HUES64 (cell line): ENCODE data around the gene VSTM4.

Source experiments
- H3K27ac ChIP-seq: 2 replicates; pipeline ENCODE4 v1.7.0; 2013; ENCODE audit warnings: low read depth, low read length, inconsistent platforms
- H3K27me3 ChIP-seq: 2 replicates; pipeline ENCODE4 v1.6.1; 2013; ENCODE audit warnings: mild to moderate bottlenecking, low read length; ENCODE audit not compliant: insufficient read depth
- H3K36me3 ChIP-seq: 2 replicates; pipeline ENCODE4 v1.6.1; 2013; ENCODE audit warnings: mild to moderate bottlenecking, low read length; ENCODE audit not compliant: insufficient read depth
- H3K4me1 ChIP-seq: 2 replicates; pipeline ENCODE4 v1.6.1; 2013; ENCODE audit warnings: mild to moderate bottlenecking, low read length, moderate library complexity; ENCODE audit not compliant: insufficient read depth
- H3K4me3 ChIP-seq: 2 replicates; pipeline ENCODE4 v1.5.1; 2013; ENCODE audit warnings: mild to moderate bottlenecking, low read length, moderate library complexity
- H3K9ac ChIP-seq: 2 replicates; pipeline ENCODE4 v1.6.1; 2013; ENCODE audit warnings: mild to moderate bottlenecking, low read depth, low read length
- H3K9me3 ChIP-seq: 2 replicates; pipeline ENCODE4 v1.6.1; 2013; ENCODE audit warnings: low read depth, low read length; ENCODE audit not compliant: insufficient read depth
- WGBS: fragments of 150-250, 120-280 bp; methylation state at CpG from one replicate; pipeline ENCODE4 v1.1.7; 2013; ENCODE audit warnings: missing lambda C conversion rate; 5-methylcytosine and 5-hydroxymethylcytosine counted together

The VSTM4 gene

DNA sequence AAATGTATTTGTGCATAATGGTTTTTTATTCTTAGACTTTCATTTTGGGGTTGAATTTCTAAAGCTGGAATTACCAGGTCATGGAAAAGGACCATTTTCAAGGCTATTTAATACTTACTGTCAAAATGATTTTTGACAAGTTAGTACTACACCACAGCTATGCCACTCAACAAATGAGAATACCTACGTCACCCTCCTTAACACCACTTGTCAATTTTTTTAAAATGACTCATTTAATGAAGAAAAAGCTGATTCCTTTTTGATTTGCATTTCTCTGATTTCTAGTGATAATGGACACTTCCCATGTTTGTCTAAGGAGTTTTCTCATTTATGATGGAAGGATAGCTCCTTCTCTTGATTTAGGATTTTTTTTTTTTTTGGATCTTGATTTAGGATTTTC is 63.3 kb downstream of the VSTM4 start:
- Histone ChIP-seq H3K9me3 (no peaks in the 10 kb centered on the region), H3K4me3 (no peak overlapping the region), H3K4me1 (peaks cover 8% of the 10 kb centered on the region; the same call in 1 of the 2 replicates), H3K27ac (no peak overlapping the region), H3K27me3 (no peaks in the 10 kb centered on the region), H3K36me3 (no peaks in the 10 kb centered on the region), H3K9ac (no peak overlapping the region)
- 100% methylated on average over 1 of the region's 1 CpG for WGBS

GRCh38 chr10:49050906-49051305 is 64.4 kb downstream of the VSTM4 start:
- H3K4me1 ChIP-seq = peaks cover 8% of the 10 kb centered on the region; the same call in 1 of the 2 replicates
- no peaks in the 10 kb centered on the region for H3K27me3 ChIP-seq
- no peaks in the 10 kb centered on the region for H3K9me3 ChIP-seq
- no peak overlapping the region for H3K27ac ChIP-seq
- no peak overlapping the region for H3K9ac ChIP-seq
- no peaks in the 10 kb centered on the region for H3K36me3 ChIP-seq
- H3K4me3 ChIP-seq = no peak overlapping the region
- WGBS = 86% methylated on average over 3 of the region's 3 CpGs

DNA sequence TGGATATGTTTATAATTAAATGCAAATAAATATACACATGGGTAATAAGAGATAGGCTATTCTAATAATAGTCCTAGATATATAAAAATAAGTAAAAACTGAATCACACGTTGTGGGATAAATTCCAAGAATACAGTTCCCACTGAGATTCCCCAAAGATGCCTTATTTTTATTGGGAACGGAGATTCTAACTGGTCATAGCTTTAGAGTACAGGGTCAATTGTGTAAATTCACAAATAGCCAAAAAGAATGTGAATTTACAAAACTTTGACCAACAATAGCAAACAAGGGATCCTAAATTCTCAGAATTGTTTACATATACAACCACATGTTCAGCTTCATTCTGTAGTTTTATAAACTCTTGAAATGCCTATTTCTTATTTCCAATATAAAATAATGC is 65.0 kb downstream of the VSTM4 start:
- no peak overlapping the region for H3K4me3 ChIP-seq
- no peak overlapping the region for H3K9ac ChIP-seq
- no peaks in the 10 kb centered on the region for H3K36me3 ChIP-seq
- no peak overlapping the region for H3K27ac ChIP-seq
- peaks cover 8% of the 10 kb centered on the region; the same call in 1 of the 2 replicates for H3K4me1 ChIP-seq
- WGBS = 95% methylated on average over 2 of the region's 2 CpGs
- H3K9me3 ChIP-seq = no peaks in the 10 kb centered on the region
- no peaks in the 10 kb centered on the region for H3K27me3 ChIP-seq

- Histone ChIP-seq H3K36me3 (no peaks in the 10 kb centered on the region), H3K9me3 (no peaks in the 10 kb centered on the region), H3K4me3 (no peak overlapping the region), H3K9ac (no peak overlapping the region), H3K27me3 (no peaks in the 10 kb centered on the region), H3K4me1 (peaks cover 8% of the 10 kb centered on the region; the same call in 1 of the 2 replicates), H3K27ac (no peak overlapping the region)
- WGBS = 93% methylated on average over 4 of the region's 4 CpGs
These were observed 65.7 kb downstream of the VSTM4 start for GRCh38 chr10:49049660-49050059.

DNA sequence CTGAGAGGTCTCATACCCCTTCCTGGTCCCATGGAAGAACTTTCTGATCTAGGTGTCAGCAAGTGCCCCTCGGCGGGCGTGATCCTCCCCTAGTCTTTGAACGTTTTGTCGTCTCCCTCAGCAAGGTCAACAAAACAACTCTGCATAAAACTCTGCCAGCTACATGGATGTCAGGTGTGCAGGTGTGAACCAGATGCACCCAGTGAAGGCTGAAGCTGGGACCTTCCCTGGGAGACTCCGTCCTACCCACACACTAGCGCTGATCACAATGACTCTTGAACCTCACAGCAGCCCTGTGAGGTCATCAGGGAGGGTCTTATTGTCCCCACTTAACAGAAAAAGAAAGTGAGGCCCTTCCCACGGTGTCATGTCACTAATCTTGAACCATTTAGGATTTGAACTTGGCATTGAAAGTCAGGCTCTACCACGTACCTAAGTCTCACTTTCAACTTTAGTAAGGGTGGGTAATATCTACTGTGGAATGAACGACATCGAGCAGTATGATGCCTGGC is 68.1 kb downstream of the VSTM4 start:
- WGBS = 95% methylated on average over 11 of the region's 11 CpGs
- H3K9ac ChIP-seq = no peak overlapping the region
- no peaks in the 10 kb centered on the region for H3K27me3 ChIP-seq
- H3K4me3 ChIP-seq = no peak overlapping the region
- no peaks in the 10 kb centered on the region for H3K9me3 ChIP-seq
- no peak overlapping the region for H3K27ac ChIP-seq
- peaks cover 8% of the 10 kb centered on the region; the same call in 1 of the 2 replicates for H3K4me1 ChIP-seq
- no peaks in the 10 kb centered on the region for H3K36me3 ChIP-seq

DNA sequence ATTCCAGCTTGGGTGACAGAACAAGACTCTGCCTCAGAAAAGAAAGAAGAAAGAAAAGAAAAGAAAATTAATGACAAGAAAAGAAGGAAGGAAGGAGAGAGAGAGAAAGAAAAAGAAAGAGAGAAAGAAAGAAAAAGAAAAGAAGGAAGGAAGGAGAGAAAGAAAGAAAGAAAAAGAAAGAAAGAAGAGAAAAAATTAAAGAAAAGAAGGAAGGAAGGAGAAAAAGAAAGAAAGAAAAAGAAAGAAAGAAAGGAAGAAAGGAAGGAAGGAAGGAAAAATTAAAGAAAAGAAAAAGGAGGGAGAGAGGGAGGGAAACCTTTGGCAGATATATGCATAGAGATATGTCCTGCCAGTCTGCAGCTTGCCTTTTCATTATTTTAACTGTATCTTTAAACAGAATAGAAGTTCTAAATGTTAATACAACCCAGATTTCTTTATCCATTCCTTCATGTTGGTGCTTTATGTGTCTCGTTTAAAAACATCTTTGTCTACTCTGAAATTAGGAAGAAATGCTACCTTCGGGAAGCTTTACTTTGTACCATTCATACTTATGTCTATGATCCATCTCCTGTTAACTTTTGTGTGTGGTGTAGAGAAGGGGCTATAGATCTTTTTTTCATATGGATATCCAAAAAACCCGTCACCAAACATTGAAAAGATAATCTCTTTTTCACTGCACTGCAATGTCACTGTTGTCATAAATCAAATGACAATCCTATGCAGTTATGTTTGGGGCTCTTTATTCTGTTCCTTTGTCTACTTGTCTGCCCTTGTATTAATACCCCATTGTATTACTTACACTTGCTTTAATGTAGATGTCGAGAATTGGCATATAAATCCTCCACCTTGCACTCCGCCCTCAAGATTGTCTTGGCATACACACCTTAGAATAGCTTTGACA is 70.8 kb downstream of the VSTM4 start:
- peaks cover 3% of the 10 kb centered on the region; the same call in 1 of the 2 replicates for H3K4me1 ChIP-seq
- no peaks in the 10 kb centered on the region for H3K36me3 ChIP-seq
- H3K27me3 ChIP-seq = no peaks in the 10 kb centered on the region
- no peak overlapping the region for H3K27ac ChIP-seq
- WGBS = 91% methylated on average over 3 of the region's 5 CpGs
- no peak overlapping the region for H3K9ac ChIP-seq
- no peak overlapping the region for H3K4me3 ChIP-seq
- H3K9me3 ChIP-seq = no peaks in the 10 kb centered on the region

GRCh38 chr10:49040601-49041000 is 74.7 kb downstream of the VSTM4 start:
- Histone ChIP-seq H3K4me1 (no peaks in the 10 kb centered on the region), H3K9ac (no peak overlapping the region), H3K27ac (no peak overlapping the region), H3K4me3 (no peak overlapping the region), H3K36me3 (no peaks in the 10 kb centered on the region), H3K27me3 (no peaks in the 10 kb centered on the region), H3K9me3 (no peaks in the 10 kb centered on the region)
- WGBS = 96% methylated on average over 4 of the region's 4 CpGs

GRCh38 chr10:49039409-49039808 is 75.9 kb downstream of the VSTM4 start:
- Histone ChIP-seq H3K4me1 (no peaks in the 10 kb centered on the region), H3K9ac (no peak overlapping the region), H3K4me3 (no peak overlapping the region), H3K36me3 (no peaks in the 10 kb centered on the region), H3K9me3 (no peaks in the 10 kb centered on the region), H3K27me3 (no peaks in the 10 kb centered on the region), H3K27ac (no peak overlapping the region)
- WGBS = 95% methylated on average over 7 of the region's 7 CpGs

- WGBS = 91% methylated on average over 5 of the region's 5 CpGs
- Histone ChIP-seq H3K9ac (no peak overlapping the region), H3K9me3 (no peaks in the 10 kb centered on the region), H3K27me3 (no peaks in the 10 kb centered on the region), H3K27ac (no peak overlapping the region), H3K36me3 (no peaks in the 10 kb centered on the region), H3K4me1 (no peaks in the 10 kb centered on the region), H3K4me3 (no peak overlapping the region)
These were observed 76.6 kb downstream of the VSTM4 start for GRCh38 chr10:49038711-49039110.

DNA sequence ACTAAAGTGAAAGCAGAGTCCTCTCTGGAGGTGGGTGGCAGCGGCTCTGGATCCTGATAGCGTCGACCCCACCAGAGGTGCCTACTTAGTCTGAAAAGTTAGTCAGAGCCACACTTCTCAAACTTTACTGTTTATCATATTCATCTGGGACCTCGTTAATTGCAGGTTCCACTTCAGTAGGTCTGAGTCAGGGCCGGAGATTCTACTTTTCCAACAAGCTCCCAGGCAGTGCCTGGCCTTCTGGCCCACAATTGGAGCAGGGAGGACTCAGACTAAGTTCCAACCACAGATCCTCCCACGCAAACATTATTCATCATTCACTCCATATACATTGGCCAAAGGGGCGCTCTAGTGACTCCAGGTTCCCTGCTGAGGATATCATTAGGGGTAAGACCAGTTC is 78.1 kb downstream of the VSTM4 start:
- no peak overlapping the region for H3K9ac ChIP-seq
- no peaks in the 10 kb centered on the region for H3K9me3 ChIP-seq
- H3K27me3 ChIP-seq = no peaks in the 10 kb centered on the region
- H3K36me3 ChIP-seq = no peaks in the 10 kb centered on the region
- WGBS = 95% methylated on average over 7 of the region's 7 CpGs
- H3K4me1 ChIP-seq = no peaks in the 10 kb centered on the region
- H3K4me3 ChIP-seq = no peak overlapping the region
- no peak overlapping the region for H3K27ac ChIP-seq

DNA sequence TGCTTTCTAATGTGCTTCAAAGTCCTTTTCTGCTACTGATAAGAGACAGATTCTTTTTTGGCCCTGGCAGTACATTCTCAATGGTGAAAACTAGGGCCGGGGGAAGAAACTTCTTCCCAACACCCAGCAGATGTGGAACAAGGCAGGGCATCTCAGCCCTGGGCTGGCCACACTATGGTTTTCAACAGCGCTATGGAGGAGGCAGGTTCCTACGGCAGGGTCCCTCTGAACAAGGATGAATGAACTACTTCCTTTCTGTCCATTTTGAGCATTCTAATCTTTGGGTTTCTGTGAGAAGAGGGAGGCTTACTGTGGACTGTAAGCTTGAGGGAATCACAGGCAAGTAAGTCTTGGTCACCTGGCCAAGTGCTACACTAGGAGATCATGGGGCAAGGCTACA is 78.7 kb downstream of the VSTM4 start:
- 96% methylated on average over 3 of the region's 3 CpGs for WGBS

More for the DNA sequence above, 78.7 kb downstream of the VSTM4 start:
- Histone ChIP-seq H3K27me3 (no peaks in the 10 kb centered on the region), H3K9ac (no peak overlapping the region), H3K9me3 (no peaks in the 10 kb centered on the region), H3K36me3 (no peaks in the 10 kb centered on the region), H3K4me1 (no peaks in the 10 kb centered on the region), H3K27ac (no peak overlapping the region), H3K4me3 (no peak overlapping the region)
